ENCODE measurements around the gene TSPYL2. TPM values are rescaled to one million over a fixed set of nuclear protein-coding genes. Genes with fewer than 3 reads are reported as not detected.

The TSPYL2 gene
- total and polyA plus RNA-seq, 2 experiments from 2014 or later: 38.2 to 78.6 TPM

GRCh38 chrX:53115550-53115874, 33.3 kb downstream of the TSPYL2 start:
- no peaks in the 10 kb centered on the region for H3K36me3 ChIP-seq (replicated peaks; ENCODE audit: insufficient read depth, low read depth)
- no peaks in the 10 kb centered on the region for H4K20me1 ChIP-seq (ENCODE audit: insufficient read depth, poor library complexity, severe bottlenecking)
- 69% methylated on average over 2 of the region's 2 CpGs for WGBS (ENCODE audit: low lambda C conversion rate, missing lambda C conversion rate)
- H3K79me2 ChIP-seq: no peaks in the 10 kb centered on the region
- no peaks in the 10 kb centered on the region for H3K9me2 ChIP-seq (replicated peaks; ENCODE audit: insufficient read depth)
- no peaks in the 10 kb centered on the region for H3K4me1 ChIP-seq (ENCODE audit: insufficient read depth)
- no peak overlapping the region for H2AFZ ChIP-seq
- no peaks in the 10 kb centered on the region for H3K9me3 ChIP-seq (ENCODE audit: low read depth)
- no peak overlapping the region for H3K27ac ChIP-seq
- TF ChIP-seq EZH2 (IDR thresholded peaks at IDR 0.05; ENCODE audit: borderline replicate concordance): no peak
- no peak for TF ChIP-seq EZH2phosphoT487 (IDR thresholded peaks at IDR 0.05; ENCODE audit: low read depth, severe bottlenecking, unreplicated experiment)
- TF ChIP-seq CTCF (IDR thresholded peaks at IDR 0.05; ENCODE audit: poor library complexity): no peak
- DNase-seq (ENCODE audit: low spot score): no peak
- no peak overlapping the region for H3K4me3 ChIP-seq
- no peaks in the 10 kb centered on the region for H3K27me3 ChIP-seq
- H3K4me2 ChIP-seq: no peak overlapping the region

GRCh38 chrX:53116101-53116500, 33.9 kb downstream of the TSPYL2 start:
- H3K9me3 ChIP-seq (ENCODE audit: low read depth): no peaks in the 10 kb centered on the region
- no peak overlapping the region for H2AFZ ChIP-seq
- no peaks in the 10 kb centered on the region for H4K20me1 ChIP-seq (ENCODE audit: insufficient read depth, poor library complexity, severe bottlenecking)
- no peaks in the 10 kb centered on the region for H3K36me3 ChIP-seq (replicated peaks; ENCODE audit: insufficient read depth, low read depth)
- no peaks in the 10 kb centered on the region for H3K27me3 ChIP-seq
- H3K79me2 ChIP-seq: no peaks in the 10 kb centered on the region
- H3K4me2 ChIP-seq: no peak overlapping the region
- no peaks in the 10 kb centered on the region for H3K9me2 ChIP-seq (replicated peaks; ENCODE audit: insufficient read depth)
- TF ChIP-seq CTCF (IDR thresholded peaks at IDR 0.05; ENCODE audit: poor library complexity) (no peak), EZH2 (IDR thresholded peaks at IDR 0.05; ENCODE audit: borderline replicate concordance) (no peak), EZH2phosphoT487 (IDR thresholded peaks at IDR 0.05; ENCODE audit: low read depth, severe bottlenecking, unreplicated experiment) (no peak)
- H3K4me3 ChIP-seq: no peak overlapping the region
- H3K27ac ChIP-seq: no peak overlapping the region
- WGBS (ENCODE audit: low lambda C conversion rate, missing lambda C conversion rate): 74% methylated on average over 3 of the region's 3 CpGs
- H3K4me1 ChIP-seq (ENCODE audit: insufficient read depth): no peaks in the 10 kb centered on the region
- DNase-seq (ENCODE audit: low spot score): no peak

- Histone ChIP-seq H3K4me1 (ENCODE audit: insufficient read depth) (no peaks in the 10 kb centered on the region), H3K36me3 (replicated peaks; ENCODE audit: insufficient read depth, low read depth) (no peaks in the 10 kb centered on the region), H2AFZ (no peak overlapping the region), H3K4me2 (no peak overlapping the region), H3K9me3 (ENCODE audit: low read depth) (peaks cover 6% of the 10 kb centered on the region), H3K27me3 (no peaks in the 10 kb centered on the region), H3K79me2 (no peaks in the 10 kb centered on the region), H3K4me3 (no peak overlapping the region), H4K20me1 (ENCODE audit: insufficient read depth, poor library complexity, severe bottlenecking) (no peaks in the 10 kb centered on the region), H3K9me2 (replicated peaks; ENCODE audit: insufficient read depth) (no peaks in the 10 kb centered on the region), H3K27ac (no peak overlapping the region)
- no peak for TF ChIP-seq CTCF (IDR thresholded peaks at IDR 0.05; ENCODE audit: poor library complexity)
- TF ChIP-seq EZH2 (IDR thresholded peaks at IDR 0.05; ENCODE audit: borderline replicate concordance): no peak
- no peak for TF ChIP-seq EZH2phosphoT487 (IDR thresholded peaks at IDR 0.05; ENCODE audit: low read depth, severe bottlenecking, unreplicated experiment)
- no peak for DNase-seq (ENCODE audit: low spot score)
- WGBS (ENCODE audit: low lambda C conversion rate, missing lambda C conversion rate): 54% methylated on average over 1 of the region's 1 CpG
Measured at GRCh38 chrX:53122013-53122412, 39.8 kb downstream of the TSPYL2 start.

- Histone ChIP-seq H3K4me3 (no peak overlapping the region), H3K36me3 (replicated peaks; ENCODE audit: insufficient read depth, low read depth) (no peaks in the 10 kb centered on the region), H3K27ac (no peak overlapping the region), H3K79me2 (no peaks in the 10 kb centered on the region), H4K20me1 (ENCODE audit: insufficient read depth, poor library complexity, severe bottlenecking) (no peaks in the 10 kb centered on the region), H3K4me1 (ENCODE audit: insufficient read depth) (no peaks in the 10 kb centered on the region), H2AFZ (no peak overlapping the region), H3K4me2 (no peak overlapping the region), H3K27me3 (no peaks in the 10 kb centered on the region), H3K9me3 (ENCODE audit: low read depth) (peaks cover 6% of the 10 kb centered on the region), H3K9me2 (replicated peaks; ENCODE audit: insufficient read depth) (no peaks in the 10 kb centered on the region)
- DNase-seq (ENCODE audit: low spot score): no peak
- no peak for TF ChIP-seq EZH2phosphoT487 (IDR thresholded peaks at IDR 0.05; ENCODE audit: low read depth, severe bottlenecking, unreplicated experiment)
- TF ChIP-seq CTCF (IDR thresholded peaks at IDR 0.05; ENCODE audit: poor library complexity): no peak
- no peak for TF ChIP-seq EZH2 (IDR thresholded peaks at IDR 0.05; ENCODE audit: borderline replicate concordance)
Measured at GRCh38 chrX:53125506-53125905, 43.3 kb downstream of the TSPYL2 start.

Data from hepatocyte (in vitro differentiated cells).